Endometrium (tissue), 2 donors: ENCODE measurements around the gene OTOL1.
"Not testable (repeated sequence)": the region's sequence is repeated elsewhere in the genome, so short reads cannot be mapped to it uniquely, and the experiment has no call there.

Experiments used
- FAIRE-seq: peaks from 2 replicates; lab custom pipeline; 2012; peaks lifted over from hg19 to GRCh38; lab: Jason Lieb, UNC
- donor health status: control.
- donor health status: control.

OTOL1 gene

GRCh38 chr3:161496508-161496907 is at the start of gene OTOL1:
TSS of gene OTOL1 (plus strand) at chr3:161496808. CDS start at chr3:161496808, 0 bp downstream.
- peak; percentile 68 for FAIRE-seq

GRCh38 chr3:161449785-161450184 is 46.8 kb upstream of the OTOL1 start:
- FAIRE-seq, result no peak

- FAIRE-seq, result no peak
Observed at GRCh38 chr3:161452179-161452578, 44.4 kb upstream of the OTOL1 start.

- FAIRE-seq, result no peak
Observed at GRCh38 chr3:161454615-161455014, 42.0 kb upstream of the OTOL1 start.

GRCh38 chr3:161455962-161456361 is 40.6 kb upstream of the OTOL1 start:
- FAIRE-seq, result no peak

GRCh38 chr3:161462138-161462537 is 34.5 kb upstream of the OTOL1 start:
- peak; percentile 37 for FAIRE-seq

- no peak for FAIRE-seq
Observed at GRCh38 chr3:161471211-161471610, 25.4 kb upstream of the OTOL1 start.

GRCh38 chr3:161474139-161474538 is 22.5 kb upstream of the OTOL1 start:
- no peak for FAIRE-seq

- no peak for FAIRE-seq
Observed at GRCh38 chr3:161474741-161475140, 21.9 kb upstream of the OTOL1 start.

- no peak for FAIRE-seq
Observed at GRCh38 chr3:161475206-161475605, 21.4 kb upstream of the OTOL1 start.

- FAIRE-seq, result no peak
Observed at GRCh38 chr3:161475905-161476304, 20.7 kb upstream of the OTOL1 start.

GRCh38 chr3:161484226-161484625 is 12.4 kb upstream of the OTOL1 start:
- no peak for FAIRE-seq

- FAIRE-seq, result not testable (repeated sequence)
Observed at GRCh38 chr3:161488284-161488683, 8.3 kb upstream of the OTOL1 start.

- no peak for FAIRE-seq
Observed at GRCh38 chr3:161489395-161489794, 7.2 kb upstream of the OTOL1 start.

GRCh38 chr3:161490845-161491244 is 5.8 kb upstream of the OTOL1 start:
- not testable (repeated sequence) for FAIRE-seq

- no peak for FAIRE-seq
Observed at GRCh38 chr3:161498259-161498921, 1.8 kb downstream of the OTOL1 start.

GRCh38 chr3:161500068-161500796 is 3.6 kb downstream of the OTOL1 start:
- no peak for FAIRE-seq

GRCh38 chr3:161503271-161503670 is 6.7 kb downstream of the OTOL1 start:
- no peak for FAIRE-seq

GRCh38 chr3:161508852-161509477 is 12.4 kb downstream of the OTOL1 start:
- FAIRE-seq, result no peak

- no peak for FAIRE-seq
Observed at GRCh38 chr3:161510510-161511260, 14.1 kb downstream of the OTOL1 start.

GRCh38 chr3:161523916-161524315 is 27.3 kb downstream of the OTOL1 start:
- FAIRE-seq, result no peak

GRCh38 chr3:161531930-161532329 is 35.3 kb downstream of the OTOL1 start:
- no peak for FAIRE-seq

- FAIRE-seq, result no peak
Observed at GRCh38 chr3:161540594-161540993, 44.0 kb downstream of the OTOL1 start.
